NCI-H2171 (cell line): Measurements from ENCODE around the gene B3GNT4.
A peak's percentile ranks its signal among the peaks of the same experiment; 100 is the strongest.
"Not testable (repeated sequence)": the region's sequence is repeated elsewhere in the genome, so short reads cannot be mapped to it uniquely, and the experiment has no call there.

Source experiments
- DNase-seq: peaks from one replicate; lab custom pipeline; 2025; lab: John Stamatoyannopoulos, UW

The B3GNT4 gene

GRCh38 chr12:122189626-122190475 lies 13.7 kb upstream of the B3GNT4 start:
- DNase-seq, result no peak

- DNase-seq, result peak; percentile 32
Measured at GRCh38 chr12:122190842-122191668, 12.5 kb upstream of the B3GNT4 start.

DNA sequence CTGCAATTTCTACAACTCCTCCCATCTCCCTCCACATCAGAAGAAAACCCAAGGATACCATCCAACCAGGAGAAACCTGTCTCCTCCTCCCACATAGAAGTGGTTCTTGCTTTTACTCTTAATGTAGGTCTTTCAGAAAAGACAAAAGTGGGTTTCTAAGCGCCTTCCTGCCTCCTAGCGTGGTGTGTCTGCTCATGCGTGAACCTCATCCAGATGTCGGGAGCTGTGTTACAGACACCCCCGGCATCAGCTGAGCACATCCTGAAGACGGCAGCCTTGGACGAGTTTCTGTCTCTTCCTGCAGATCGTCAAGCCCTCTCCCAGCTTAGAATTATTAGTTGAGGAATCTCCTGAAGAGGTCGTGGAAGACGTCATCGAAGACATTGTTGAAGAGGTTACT lies 11.1 kb upstream of the B3GNT4 start:
- DNase-seq, result no peak

- no peak for DNase-seq
Measured at GRCh38 chr12:122194804-122195203, 8.7 kb upstream of the B3GNT4 start.

DNA sequence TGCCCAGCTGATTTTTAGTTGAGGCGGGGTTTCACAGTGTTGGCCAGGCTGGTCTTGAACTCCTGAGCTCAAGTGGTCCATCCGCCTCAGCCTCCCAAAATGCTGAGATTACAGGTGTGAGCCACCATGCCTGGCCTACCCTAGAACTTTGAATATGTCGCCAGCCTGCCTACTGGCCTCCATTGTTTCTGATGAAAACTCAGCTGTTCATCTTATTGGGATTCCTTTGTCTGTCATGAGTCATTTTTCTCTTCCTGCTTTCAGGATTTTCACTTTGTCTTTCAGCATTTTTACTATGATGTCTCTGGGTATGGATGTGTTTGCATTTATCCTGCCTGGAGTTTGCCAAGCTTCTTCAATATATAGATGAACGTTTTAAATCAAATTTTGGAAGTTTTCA lies 8.1 kb upstream of the B3GNT4 start:
- no peak for DNase-seq

DNA sequence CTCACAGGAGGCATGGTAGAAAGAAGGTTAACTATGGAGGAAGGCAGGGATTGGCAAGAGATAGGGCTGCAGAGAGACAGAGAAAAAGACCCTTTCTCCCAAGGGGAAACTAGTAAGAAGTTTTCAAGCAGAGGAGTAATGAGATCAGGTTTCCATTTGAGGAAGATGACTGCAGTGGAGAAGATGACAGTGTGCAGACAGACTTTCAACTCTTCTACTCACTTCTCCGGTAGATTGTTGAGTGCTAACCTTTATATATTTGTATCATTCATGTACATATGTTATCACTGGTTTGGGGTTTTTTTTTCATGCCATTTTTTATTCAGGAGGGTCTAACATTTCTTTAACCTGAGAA lies 5.9 kb upstream of the B3GNT4 start:
- no peak for DNase-seq

- no peak for DNase-seq
Measured at GRCh38 chr12:122199484-122200355, 3.8 kb upstream of the B3GNT4 start.

- no peak for DNase-seq
Measured at GRCh38 chr12:122200541-122201175, 2.9 kb upstream of the B3GNT4 start.

- DNase-seq, result no peak
Measured at GRCh38 chr12:122201381-122201780, 2.1 kb upstream of the B3GNT4 start.

DNA sequence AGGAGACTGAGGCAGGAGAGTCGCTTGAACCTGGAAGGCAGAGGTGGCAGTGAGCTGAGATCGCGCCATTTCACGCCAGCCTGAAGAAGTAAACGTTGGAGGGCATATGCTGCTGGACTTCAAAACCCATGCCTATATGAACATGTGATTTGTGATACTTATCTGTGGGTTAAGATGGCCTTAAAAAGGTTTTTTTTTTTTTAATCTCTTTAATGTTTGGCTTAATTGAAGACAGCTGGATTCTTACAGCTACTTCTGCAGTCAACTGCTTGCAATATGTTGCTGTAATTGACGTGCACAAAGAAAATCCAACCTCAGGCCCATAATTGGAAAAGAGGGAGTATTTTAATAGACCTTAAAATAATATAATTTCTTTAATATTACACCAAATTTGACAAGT lies 1.5 kb upstream of the B3GNT4 start:
- DNase-seq, result no peak

DNA sequence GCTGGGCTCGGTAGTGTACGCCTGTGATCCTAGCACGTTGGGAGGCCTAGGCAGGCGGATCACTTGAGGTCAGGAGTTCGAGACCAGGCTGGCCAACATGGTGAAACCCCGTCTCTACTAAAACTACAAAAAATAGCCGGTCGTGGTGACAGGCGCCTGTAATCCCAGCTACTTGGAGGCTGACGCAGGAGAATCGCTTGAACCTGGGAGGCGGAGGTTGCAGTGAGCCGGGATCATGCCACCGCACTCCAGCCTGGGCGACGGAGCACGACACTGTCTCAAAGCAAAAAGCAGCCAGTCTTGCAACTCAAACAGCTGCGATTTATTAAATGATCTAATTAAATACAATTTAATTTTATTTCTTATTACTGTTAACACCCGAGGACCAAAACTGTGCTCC lies 698 bp upstream of the B3GNT4 start:
- not testable (repeated sequence) for DNase-seq

DNA sequence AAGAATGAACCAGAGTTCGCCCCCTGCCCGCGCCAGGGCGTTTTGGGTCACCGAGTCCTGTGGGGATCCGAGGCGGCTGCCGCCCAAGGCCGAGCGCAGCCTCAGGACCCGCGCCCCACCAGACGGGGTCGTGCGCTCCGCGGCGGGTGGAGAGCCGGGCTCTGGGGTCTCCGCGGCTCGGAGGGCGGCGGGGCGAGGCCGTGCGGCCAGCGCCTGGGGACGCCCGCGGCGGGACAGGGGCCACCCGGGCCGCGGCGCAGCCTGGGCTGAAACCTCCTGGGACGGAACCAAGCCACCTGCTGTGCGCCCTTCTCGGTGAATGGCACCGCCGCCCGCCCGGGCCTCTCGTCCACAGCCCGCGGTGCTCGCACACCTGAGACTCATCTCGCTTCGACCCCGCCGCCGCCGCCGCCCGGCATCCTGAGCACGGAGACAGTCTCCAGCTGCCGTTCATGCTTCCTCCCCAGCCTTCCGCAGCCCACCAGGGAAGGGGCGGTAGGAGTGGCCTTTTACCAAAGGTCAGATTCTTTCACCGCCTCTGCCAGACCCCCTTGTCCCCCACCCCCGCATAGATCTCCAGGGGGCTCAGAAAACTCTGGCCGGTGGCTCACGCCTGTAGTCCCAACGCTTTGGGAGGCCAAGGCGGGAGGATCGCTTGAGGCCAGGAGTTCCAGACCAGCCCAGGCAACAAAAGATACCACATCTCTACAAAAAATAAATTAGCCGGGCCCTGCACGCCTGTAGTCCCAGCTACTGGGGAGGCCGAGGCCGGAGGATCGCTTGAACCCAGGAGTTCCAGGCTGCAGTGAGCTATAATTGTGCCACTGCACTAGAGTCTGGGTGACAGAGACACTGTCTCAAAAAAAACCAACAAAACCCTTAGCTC lies 901 bp downstream of the B3GNT4 start:
- DNase-seq, result no peak

GRCh38 chr12:122205053-122205925 lies 1.8 kb downstream of the B3GNT4 start:
- DNase-seq, result no peak

GRCh38 chr12:122206111-122206881 lies 2.8 kb downstream of the B3GNT4 start:
- DNase-seq, result no peak

DNA sequence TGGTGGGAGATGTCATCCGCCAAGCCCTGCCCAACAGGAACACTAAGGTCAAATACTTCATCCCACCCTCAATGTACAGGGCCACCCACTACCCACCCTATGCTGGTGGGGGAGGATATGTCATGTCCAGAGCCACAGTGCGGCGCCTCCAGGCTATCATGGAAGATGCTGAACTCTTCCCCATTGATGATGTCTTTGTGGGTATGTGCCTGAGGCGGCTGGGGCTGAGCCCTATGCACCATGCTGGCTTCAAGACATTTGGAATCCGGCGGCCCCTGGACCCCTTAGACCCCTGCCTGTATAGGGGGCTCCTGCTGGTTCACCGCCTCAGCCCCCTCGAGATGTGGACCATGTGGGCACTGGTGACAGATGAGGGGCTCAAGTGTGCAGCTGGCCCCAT lies 3.5 kb downstream of the B3GNT4 start:
- no peak for DNase-seq

DNA sequence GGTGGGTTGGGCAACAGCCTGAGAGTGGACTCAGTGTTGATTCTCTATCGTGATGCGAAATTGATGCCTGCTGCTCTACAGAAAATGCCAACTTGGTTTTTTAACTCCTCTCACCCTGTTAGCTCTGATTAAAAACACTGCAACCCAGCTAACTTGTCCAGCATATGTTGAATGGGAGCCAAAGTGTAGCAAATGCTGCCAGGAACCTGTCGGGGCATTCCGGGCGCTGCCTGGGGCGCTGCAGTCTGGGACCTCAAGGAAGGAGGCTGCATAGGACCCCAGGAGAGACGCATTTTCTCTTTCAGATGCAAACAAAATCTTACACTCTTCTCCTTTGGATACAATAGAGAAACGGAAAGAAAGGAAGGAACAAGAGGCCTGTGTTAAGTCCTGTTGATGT lies 3.9 kb downstream of the B3GNT4 start:
- DNase-seq, result no peak

GRCh38 chr12:122208073-122208820 lies 4.7 kb downstream of the B3GNT4 start:
- no peak for DNase-seq

- DNase-seq, result no peak
Measured at GRCh38 chr12:122215771-122216170, 12.3 kb downstream of the B3GNT4 start.
